H9 (cell line): ENCODE measurements around the gene C1S. TPM values are rescaled to one million over a fixed set of nuclear protein-coding genes. Genes with fewer than 3 reads are reported as not detected.

Experiments
- DNase-seq: peaks from one replicate; pipeline ENCODE4 v3.0.0-alpha.2; 2017
- H2AFZ ChIP-seq: one replicate; pipeline ENCODE4 v1.6.1; 2013; ENCODE audit warnings: mild to moderate bottlenecking, low read length, control low read depth, moderate library complexity
- H2AK5ac ChIP-seq: 2 replicates; pipeline ENCODE4 v1.6.1; 2013; ENCODE audit warnings: low read length, control low read depth, mixed read lengths; ENCODE audit not compliant: insufficient read length
- H2BK120ac ChIP-seq: one replicate; pipeline ENCODE4 v1.6.1; 2013; ENCODE audit warnings: low read depth, mild to moderate bottlenecking, low read length, control low read depth, inconsistent platforms; ENCODE audit not compliant: poor library complexity, severe bottlenecking
- H2BK12ac ChIP-seq: 2 replicates; pipeline ENCODE4 v1.6.1; 2013; ENCODE audit warnings: low read length, control low read depth, mixed read lengths, low read depth; ENCODE audit not compliant: insufficient read length
- H2BK15ac ChIP-seq: 2 replicates; pipeline ENCODE4 v1.6.1; 2013; ENCODE audit warnings: low read depth, low read length, control low read depth
- H2BK20ac ChIP-seq: one replicate; pipeline ENCODE4 v1.6.1; 2013; ENCODE audit warnings: low read depth, mild to moderate bottlenecking, low read length, control low read depth, inconsistent platforms; ENCODE audit not compliant: poor library complexity, severe bottlenecking
- H2BK5ac ChIP-seq: 2 replicates; pipeline ENCODE4 v1.6.1; 2013; ENCODE audit warnings: low read length, control low read depth, mixed read lengths; ENCODE audit not compliant: insufficient read length
- H3K14ac ChIP-seq: 2 replicates; pipeline ENCODE4 v1.6.1; 2013; ENCODE audit warnings: low read length, control low read depth; ENCODE audit not compliant: insufficient read depth
- H3K18ac ChIP-seq: 2 replicates; pipeline ENCODE4 v1.6.1; 2013; ENCODE audit warnings: low read depth, mild to moderate bottlenecking, mixed read lengths, low read length, control low read depth; ENCODE audit not compliant: insufficient read length
- H3K23ac ChIP-seq: 2 replicates; pipeline ENCODE4 v1.6.1; 2013; ENCODE audit warnings: low read length, control low read depth, mixed read lengths, low read depth; ENCODE audit not compliant: insufficient read length
- H3K23me2 ChIP-seq: 2 replicates; pipeline ENCODE4 v1.6.1; 2013; ENCODE audit warnings: low read depth, mild to moderate bottlenecking, mixed read lengths, low read length, control low read depth; ENCODE audit not compliant: insufficient read length, poor library complexity, severe bottlenecking
- H3K27ac ChIP-seq: 2 replicates; pipeline ENCODE4 v1.5.1; 2013; ENCODE audit warnings: low read length, control low read depth, mixed read lengths, low read depth; ENCODE audit not compliant: insufficient read length
- H3K27me3 ChIP-seq: 2 replicates; pipeline ENCODE4 v1.6.1; 2013; ENCODE audit warnings: low read length, control low read depth, inconsistent platforms; ENCODE audit not compliant: insufficient read depth
- H3K4ac ChIP-seq: 2 replicates; pipeline ENCODE4 v1.6.1; 2013; ENCODE audit warnings: low read depth, mild to moderate bottlenecking, control low read depth, inconsistent platforms, low read length, moderate library complexity
- H3K4me1 ChIP-seq: 2 replicates; pipeline ENCODE4 v1.6.1; 2013; ENCODE audit warnings: low read length, control low read depth, inconsistent platforms; ENCODE audit not compliant: insufficient read depth
- H3K4me2 ChIP-seq: 2 replicates; pipeline ENCODE4 v1.6.1; 2013; ENCODE audit warnings: low read length, control low read depth, mixed read lengths; ENCODE audit not compliant: insufficient read length, insufficient read depth
- H3K56ac ChIP-seq: 2 replicates; pipeline ENCODE4 v1.6.1; 2013; ENCODE audit warnings: low read depth, mild to moderate bottlenecking, mixed read lengths, low read length, control low read depth; ENCODE audit not compliant: insufficient read length
- H3K79me1 ChIP-seq: 2 replicates; pipeline ENCODE4 v1.6.1; 2013; ENCODE audit warnings: low read depth, mild to moderate bottlenecking, moderate library complexity, low read length, control low read depth, inconsistent platforms; ENCODE audit not compliant: insufficient read depth, poor library complexity, severe bottlenecking
- H3K79me2 ChIP-seq: 2 replicates; pipeline ENCODE4 v1.6.1; 2013; ENCODE audit warnings: low read length, control low read depth, inconsistent platforms; ENCODE audit not compliant: insufficient read depth
- H3K9ac ChIP-seq: 2 replicates; pipeline ENCODE4 v1.6.1; 2013; ENCODE audit warnings: low read length, control low read depth, mixed read lengths; ENCODE audit not compliant: insufficient read length; ENCODE audit errors: extremely low read depth
- H3K9me3 ChIP-seq: one replicate; pipeline ENCODE4 v1.6.1; 2013; ENCODE audit warnings: low read depth, low read length, inconsistent platforms; ENCODE audit not compliant: control insufficient read depth
- H3T11ph ChIP-seq: one replicate; pipeline ENCODE4 v1.6.1; 2013; ENCODE audit warnings: mild to moderate bottlenecking, low read length, control low read depth, inconsistent platforms
- H4K20me1 ChIP-seq: one replicate; pipeline ENCODE4 v1.6.1; 2013; ENCODE audit not compliant: control insufficient read depth, insufficient read length, insufficient read depth
- H4K5ac ChIP-seq: 2 replicates; pipeline ENCODE4 v1.6.1; 2013; ENCODE audit warnings: low read depth, mild to moderate bottlenecking, mixed read lengths, low read length, control low read depth; ENCODE audit not compliant: insufficient read length
- H4K8ac ChIP-seq: replicated peaks from 2 replicates; pipeline ENCODE4 v1.6.1; 2013; ENCODE audit warnings: low read length, control low read depth, mixed read lengths, low read depth; ENCODE audit not compliant: insufficient read length
- H4K91ac ChIP-seq: 2 replicates; pipeline ENCODE4 v1.6.1; 2013; ENCODE audit warnings: low read depth, mild to moderate bottlenecking, moderate library complexity, mixed read lengths, low read length, control low read depth; ENCODE audit not compliant: insufficient read length
- H3K27ac Mint-ChIP-seq, 3 experiments: 2 replicates in 2 of 3; 3 replicates in 1 of 3; pipeline ENCODE4 v1.8.0; 2020 to 2021; ENCODE audit warnings: mixed read lengths in 3 of 3, mild to moderate bottlenecking in 1 of 3, moderate library complexity in 1 of 3
- H3K27me3 Mint-ChIP-seq: 2 replicates; pipeline ENCODE4 v1.8.0; 2021; ENCODE audit warnings: low read depth, mild to moderate bottlenecking, moderate library complexity, mixed read lengths
- H3K36me3 Mint-ChIP-seq, 3 experiments: 2 replicates in 2 of 3; 3 replicates in 1 of 3; pipeline ENCODE4 v1.8.0; 2020 to 2021; ENCODE audit warnings: low read depth in 3 of 3, mixed read lengths in 3 of 3; ENCODE audit not compliant: insufficient read depth in 1 of 3
- H3K4me1 Mint-ChIP-seq, 2 experiments: 2 replicates each; pipeline ENCODE4 v1.8.0; 2020; ENCODE audit warnings: mixed read lengths in 2 of 2
- H3K4me3 Mint-ChIP-seq, 2 experiments: 2 replicates in 1 of 2; 3 replicates in 1 of 2; pipeline ENCODE4 v1.8.0; 2020 to 2021; ENCODE audit warnings: mild to moderate bottlenecking in 2 of 2, mixed read lengths in 2 of 2, moderate library complexity in 1 of 2
- H3K9me3 Mint-ChIP-seq, 2 experiments: 2 replicates in 1 of 2; 3 replicates in 1 of 2; pipeline ENCODE4 v1.8.0; 2020; ENCODE audit warnings: mild to moderate bottlenecking in 2 of 2, mixed read lengths in 2 of 2, moderate library complexity in 1 of 2
- WGBS: extraction: QIAGEN DNeasy Blood & Tissue Kit; methylation state at CpG from one replicate; pipeline ENCODE4 v1.1.7; 2013; ENCODE audit warnings: missing lambda C conversion rate, low lambda C conversion rate, mixed read lengths; ENCODE audit not compliant: insufficient read length; ENCODE audit errors: extremely low coverage; 5-methylcytosine and 5-hydroxymethylcytosine counted together
- total RNA-seq: library from RNA; stranded (reverse); gene quantifications from 2 replicates; pipeline ENCODE4 v1.2.1, GENCODE V29; 2021
- TF ChIP-seq, protein P1 (sequence below): fragments of 200-600 bp; sonication (generic); conservative IDR thresholded peaks from 3 replicates; pipeline ENCODE4 v1.8.0; 2021; ENCODE audit warnings: antibody characterized with exemption, mild to moderate bottlenecking

Gene C1S
- total RNA-seq, 1 experiment from 2014 or later, result 4.2 TPM

DNA sequence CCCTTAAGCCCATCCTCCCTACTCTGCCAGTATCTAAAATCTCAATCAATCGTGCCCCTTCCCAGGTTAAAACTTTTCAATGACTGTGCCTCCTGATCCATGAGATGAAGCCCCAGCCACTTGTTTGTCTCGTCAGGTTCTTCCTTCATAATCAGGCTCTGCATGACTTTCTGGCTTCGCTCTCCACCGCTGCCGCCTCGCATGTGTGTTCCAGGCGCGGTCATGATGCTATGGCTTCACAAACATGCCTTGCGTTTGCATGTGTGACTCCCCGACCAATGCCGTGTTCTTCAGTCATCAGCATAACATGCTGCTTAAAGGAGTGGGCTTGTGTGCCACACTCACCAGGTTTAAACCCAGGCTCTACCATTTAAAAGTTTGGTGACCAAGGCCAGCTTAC is 53.5 kb downstream of the C1S start:
- no peak overlapping the region for H3K4ac ChIP-seq
- no peak overlapping the region for H3K4me2 ChIP-seq
- Mint-ChIP-seq H3K27me3 (peaks cover 9% of the 10 kb centered on the region), H3K9me3 (no peaks in the 10 kb centered on the region), H3K4me3 (no peak overlapping the region), H3K4me1 (peaks cover 4 to 8% of the 10 kb centered on the region in 2 experiments), H3K36me3 (no peaks in the 10 kb centered on the region), H3K27ac (no peak overlapping the region)
- H2BK120ac ChIP-seq, result no peak overlapping the region
- H4K91ac ChIP-seq, result no peak overlapping the region
- H2BK15ac ChIP-seq, result no peak overlapping the region
- WGBS, result no CpG with 5 or more reads among the region's 11 CpGs
- no peak overlapping the region for H3K18ac ChIP-seq
- no peak overlapping the region for H3T11ph ChIP-seq
- H3K56ac ChIP-seq, result no peak overlapping the region
- H2BK12ac ChIP-seq, result no peak overlapping the region
- no peak for DNase-seq
- no peak overlapping the region for H2BK20ac ChIP-seq
- H3K79me1 ChIP-seq, result no peaks in the 10 kb centered on the region
- H2AFZ ChIP-seq, result no peak overlapping the region
- no peak overlapping the region for H3K9ac ChIP-seq
- H3K23ac ChIP-seq, result no peak overlapping the region
- no peak overlapping the region for H3K14ac ChIP-seq
- H3K79me2 ChIP-seq, result no peaks in the 10 kb centered on the region
- TF ChIP-seq, protein P1, sequence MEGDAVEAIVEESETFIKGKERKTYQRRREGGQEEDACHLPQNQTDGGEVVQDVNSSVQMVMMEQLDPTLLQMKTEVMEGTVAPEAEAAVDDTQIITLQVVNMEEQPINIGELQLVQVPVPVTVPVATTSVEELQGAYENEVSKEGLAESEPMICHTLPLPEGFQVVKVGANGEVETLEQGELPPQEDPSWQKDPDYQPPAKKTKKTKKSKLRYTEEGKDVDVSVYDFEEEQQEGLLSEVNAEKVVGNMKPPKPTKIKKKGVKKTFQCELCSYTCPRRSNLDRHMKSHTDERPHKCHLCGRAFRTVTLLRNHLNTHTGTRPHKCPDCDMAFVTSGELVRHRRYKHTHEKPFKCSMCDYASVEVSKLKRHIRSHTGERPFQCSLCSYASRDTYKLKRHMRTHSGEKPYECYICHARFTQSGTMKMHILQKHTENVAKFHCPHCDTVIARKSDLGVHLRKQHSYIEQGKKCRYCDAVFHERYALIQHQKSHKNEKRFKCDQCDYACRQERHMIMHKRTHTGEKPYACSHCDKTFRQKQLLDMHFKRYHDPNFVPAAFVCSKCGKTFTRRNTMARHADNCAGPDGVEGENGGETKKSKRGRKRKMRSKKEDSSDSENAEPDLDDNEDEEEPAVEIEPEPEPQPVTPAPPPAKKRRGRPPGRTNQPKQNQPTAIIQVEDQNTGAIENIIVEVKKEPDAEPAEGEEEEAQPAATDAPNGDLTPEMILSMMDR, result no peak
- no peak overlapping the region for H4K8ac ChIP-seq
- H3K9me3 ChIP-seq, result no peaks in the 10 kb centered on the region
- H2AK5ac ChIP-seq, result no peak overlapping the region
- H4K20me1 ChIP-seq, result no peaks in the 10 kb centered on the region
- H3K27ac ChIP-seq, result no peak overlapping the region
- no peak overlapping the region for H2BK5ac ChIP-seq
- no peak overlapping the region for H4K5ac ChIP-seq
- H3K4me1 ChIP-seq, result no peaks in the 10 kb centered on the region
- peaks cover under 1% of the 10 kb centered on the region for H3K23me2 ChIP-seq
- no peaks in the 10 kb centered on the region for H3K27me3 ChIP-seq
